Thyroid gland (tissue), 4 donors: Measurements from ENCODE around the gene SLCO2B1.

Experiments
- CTCF ChIP-seq, 6 experiments: fragments of 200-600 bp in 3 of 6; fragments of 450-650 bp in 3 of 6; sonication (generic) in 3 of 6; IDR thresholded peaks; one replicate each; pipeline ENCODE4 v1.5.1; 2016 to 2019; ENCODE audit warnings: antibody characterized with exemption in 6 of 6, mild to moderate bottlenecking in 2 of 6, inconsistent platforms in 1 of 6, moderate library complexity in 1 of 6
- POLR2A ChIP-seq, 2 donors: fragments of 450-650 bp; IDR thresholded peaks; one replicate each; pipeline ENCODE4 v1.6.1; 2017; ENCODE audit warnings: antibody characterized with exemption in 2 of 2, mild to moderate bottlenecking in 2 of 2, moderate library complexity in 1 of 2

DNA sequence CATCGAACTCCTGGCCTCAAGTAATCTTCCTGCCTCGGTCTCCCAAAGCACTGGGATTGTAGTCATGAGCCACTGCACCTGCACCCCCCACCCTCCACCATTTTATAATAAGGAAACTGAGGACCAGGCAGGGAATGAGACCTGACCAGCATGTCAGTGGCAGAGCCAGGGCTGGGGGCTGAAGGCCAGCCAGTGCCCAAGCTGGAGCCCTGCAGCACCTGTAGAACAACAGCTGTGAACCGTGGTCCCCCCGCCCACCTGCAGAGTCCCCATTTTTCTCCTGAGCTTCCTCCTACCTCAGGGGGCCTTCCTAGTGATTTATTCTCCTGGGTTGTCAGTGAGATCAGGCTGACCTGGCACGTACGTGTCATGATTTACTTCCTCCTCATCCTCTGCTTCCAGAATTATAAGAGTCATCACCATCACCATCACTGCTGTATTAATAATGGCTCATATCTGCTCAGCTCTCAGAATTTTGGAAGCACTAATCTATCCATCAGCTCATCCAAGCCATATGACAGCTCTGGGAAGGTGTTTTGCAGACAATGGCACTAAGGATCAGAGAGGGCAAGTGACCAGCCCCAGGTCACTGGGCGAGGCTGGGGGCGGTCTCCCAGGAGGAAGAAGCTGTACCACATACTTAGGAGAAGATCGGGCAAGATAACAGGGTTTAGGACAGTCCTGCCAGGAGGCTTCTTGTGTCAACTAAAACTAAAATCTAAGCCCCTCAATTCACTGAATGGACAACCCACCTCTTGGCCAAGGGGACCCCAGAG lies 5.5 kb upstream of the SLCO2B1 start:
- TF ChIP-seq POLR2A (IDR thresholded peaks at IDR 0.05) (no peak), CTCF (IDR thresholded peaks at IDR 0.05) (no peak)
